Germinal center (tissue), 1 donor: ENCODE measurements around the gene TLR1.
"Not testable (repeated sequence)": the region's sequence is repeated elsewhere in the genome, so short reads cannot be mapped to it uniquely, and the experiment has no call there.

Experiments
- DNase-seq: peaks from one replicate; pipeline ENCODE4 v3.0.0; 2012; ENCODE audit warnings: mixed read lengths, low spot score

The TLR1 gene

DNA sequence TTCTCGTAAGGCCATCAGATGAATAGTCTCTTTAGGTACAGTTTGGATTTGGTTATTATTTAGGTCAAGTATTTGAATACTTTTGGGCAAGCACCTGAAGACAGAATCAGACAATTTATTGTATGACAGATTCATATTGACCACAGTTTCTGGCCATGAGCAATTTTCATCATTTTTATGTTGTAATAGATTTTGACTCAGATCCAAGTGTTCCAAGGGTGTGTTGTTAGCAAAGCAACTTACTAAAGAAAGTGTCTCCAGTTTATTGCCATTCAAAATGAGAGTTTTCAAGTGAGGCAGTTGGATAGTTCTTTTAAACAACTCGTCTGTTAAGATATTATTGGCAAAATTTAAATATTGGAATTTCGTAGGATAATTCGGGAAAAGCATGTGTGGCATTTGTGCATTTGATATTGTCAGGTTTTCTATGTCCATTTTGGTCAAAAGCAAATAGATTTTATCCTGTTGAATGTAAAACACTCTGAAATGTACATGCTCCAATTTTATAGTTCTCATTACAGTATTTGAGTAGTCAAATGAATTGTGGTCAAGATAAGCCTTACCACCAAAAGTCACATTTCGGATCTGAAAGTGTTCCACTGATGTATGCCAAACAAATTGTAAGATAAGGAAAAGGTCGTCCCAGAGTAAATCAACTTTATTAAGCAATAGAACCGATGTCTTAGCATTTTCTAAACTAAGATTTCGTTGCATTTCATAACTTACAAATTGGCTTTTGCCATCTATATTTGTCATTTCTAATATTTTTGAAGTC, 30.2 kb downstream of the TLR1 start:
- DNase-seq: no peak

DNA sequence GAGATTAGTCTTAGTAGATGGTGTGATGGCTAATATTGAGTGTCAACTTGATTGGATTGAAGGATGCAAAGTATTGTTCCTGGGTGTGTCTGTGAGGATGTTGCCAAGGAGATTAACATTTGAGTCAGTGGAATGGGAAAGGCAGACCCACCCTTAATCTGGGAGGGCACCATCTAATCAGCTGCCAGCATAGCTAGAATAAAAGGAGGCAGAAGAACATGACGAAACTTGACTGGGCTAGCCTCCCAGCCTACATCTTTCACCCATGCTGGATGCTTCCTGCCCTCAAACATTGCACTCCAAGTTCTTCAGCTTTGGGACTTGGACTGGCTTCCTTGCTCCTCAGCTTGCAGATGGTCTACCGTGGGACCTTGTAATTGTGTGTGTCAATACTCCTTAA, 34.3 kb downstream of the TLR1 start:
- not testable (repeated sequence) for DNase-seq

DNA sequence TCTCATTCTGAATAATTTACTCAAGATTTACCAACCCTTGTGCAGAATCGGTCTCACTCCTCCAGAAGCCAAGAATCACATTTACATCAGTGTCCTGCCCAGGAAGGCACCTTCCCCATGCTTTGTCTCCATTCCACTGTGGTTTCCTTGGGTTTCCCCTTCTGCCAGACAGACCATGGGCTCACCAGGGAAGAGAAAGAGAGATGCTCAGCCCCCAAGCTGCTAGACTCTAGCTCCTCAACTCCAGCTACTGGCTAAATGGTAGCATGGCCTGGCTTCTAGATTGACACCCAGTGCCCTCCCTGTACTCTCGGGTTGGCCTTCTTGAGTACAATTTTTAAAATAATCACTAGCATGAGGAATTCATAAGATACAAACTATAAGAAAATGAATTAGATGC, 34.7 kb downstream of the TLR1 start:
- DNase-seq: no peak

DNA sequence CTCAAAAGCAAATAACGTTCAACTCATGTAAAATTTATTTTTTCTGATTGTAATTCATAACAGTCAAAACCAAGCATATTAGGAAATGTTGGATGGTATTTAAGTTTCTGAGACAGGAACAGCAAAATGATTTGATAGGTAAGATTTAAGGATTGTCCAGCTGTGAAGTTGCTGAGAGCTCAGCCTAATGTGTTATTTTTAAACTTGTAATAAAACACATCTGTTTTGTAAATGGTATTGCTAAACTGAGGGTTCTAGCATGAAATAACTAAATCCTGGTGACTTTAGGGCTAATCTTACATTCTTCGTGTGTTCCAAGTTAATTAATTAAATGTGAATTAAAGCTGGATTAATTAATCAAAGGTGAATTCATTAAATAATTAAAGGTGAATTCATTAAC, 35.1 kb downstream of the TLR1 start:
- DNase-seq: no peak

- DNase-seq: no peak
Measured at GRCh38 chr4:38768968-38769394, 35.6 kb downstream of the TLR1 start.

GRCh38 chr4:38766940-38767339, 37.7 kb downstream of the TLR1 start:
- DNase-seq: not testable (repeated sequence)

GRCh38 chr4:38765382-38765781, 39.2 kb downstream of the TLR1 start:
- no peak for DNase-seq

DNA sequence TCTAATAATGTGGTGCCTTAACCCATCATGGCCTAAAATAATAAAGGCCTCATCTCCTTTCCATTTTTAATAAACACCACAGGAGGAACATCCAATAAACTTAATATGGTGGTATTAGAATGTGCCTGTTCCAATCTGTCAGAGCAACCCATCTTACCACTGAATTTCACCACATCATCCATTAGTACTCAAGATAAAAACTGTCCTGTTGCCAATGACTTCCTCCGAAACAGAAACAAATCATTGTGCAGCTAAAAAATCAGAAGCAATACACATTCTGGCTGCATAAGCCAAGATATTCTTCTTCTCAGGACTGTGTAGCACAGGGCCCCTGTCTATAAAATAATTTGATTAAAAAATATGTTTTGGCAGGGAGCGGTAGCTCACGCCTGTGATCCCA, 40.3 kb downstream of the TLR1 start:
- no peak for DNase-seq

DNA sequence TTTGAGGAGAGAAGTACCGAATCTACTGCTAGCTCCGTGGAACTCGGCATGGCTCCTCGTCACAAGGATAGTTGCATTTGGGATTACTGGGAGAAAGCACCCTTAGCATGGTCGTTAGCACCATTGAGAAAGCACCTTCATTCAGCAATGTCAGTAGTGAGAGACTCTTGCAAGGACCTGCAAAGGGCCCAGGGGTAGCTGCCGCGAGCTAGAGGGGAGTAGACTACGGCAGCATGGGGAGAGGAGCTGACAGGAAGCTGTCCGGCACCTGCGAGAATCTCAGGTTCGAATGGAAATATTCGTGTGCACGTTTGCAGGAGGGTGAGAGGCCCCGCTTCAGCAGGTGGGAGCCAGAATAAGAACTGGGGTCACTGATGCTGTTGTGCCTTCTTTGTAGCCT, 42.0 kb downstream of the TLR1 start:
- peak; percentile 74 for DNase-seq

- DNase-seq: no peak
Measured at GRCh38 chr4:38759790-38760122, 44.8 kb downstream of the TLR1 start.

- peak; percentile 57 for DNase-seq
Measured at GRCh38 chr4:38759113-38759789, 45.3 kb downstream of the TLR1 start.

DNA sequence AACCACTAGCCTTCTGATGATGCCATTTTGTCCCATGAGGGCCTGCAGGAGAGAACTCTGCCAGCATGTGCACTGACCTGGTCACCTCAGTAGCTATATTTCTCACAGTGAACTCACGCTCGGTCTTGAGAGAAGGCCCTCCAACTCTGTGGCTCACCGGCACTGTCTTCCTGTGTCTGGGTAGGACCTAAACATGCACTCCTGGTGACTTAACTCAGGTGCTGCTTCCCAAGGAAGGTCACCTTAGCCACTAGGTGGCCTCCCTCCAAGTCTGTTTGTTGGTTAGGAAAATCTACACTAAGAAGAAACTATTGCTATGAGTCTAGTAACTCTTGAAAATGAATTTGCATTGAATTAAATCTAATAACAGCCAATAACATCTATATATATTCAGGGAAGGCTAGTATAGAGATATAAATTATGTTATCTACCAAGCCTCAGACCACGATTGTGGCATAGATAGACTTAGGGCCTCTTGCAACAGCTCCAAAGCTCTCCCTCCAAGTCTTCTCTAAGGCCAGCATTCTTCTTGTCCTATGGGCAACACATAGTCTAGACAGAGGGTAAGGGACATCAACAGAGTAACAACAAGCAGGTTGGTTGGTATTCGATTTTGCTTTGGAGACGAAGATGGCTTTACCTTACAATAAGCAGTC, 46.5 kb downstream of the TLR1 start:
- DNase-seq: no peak

DNA sequence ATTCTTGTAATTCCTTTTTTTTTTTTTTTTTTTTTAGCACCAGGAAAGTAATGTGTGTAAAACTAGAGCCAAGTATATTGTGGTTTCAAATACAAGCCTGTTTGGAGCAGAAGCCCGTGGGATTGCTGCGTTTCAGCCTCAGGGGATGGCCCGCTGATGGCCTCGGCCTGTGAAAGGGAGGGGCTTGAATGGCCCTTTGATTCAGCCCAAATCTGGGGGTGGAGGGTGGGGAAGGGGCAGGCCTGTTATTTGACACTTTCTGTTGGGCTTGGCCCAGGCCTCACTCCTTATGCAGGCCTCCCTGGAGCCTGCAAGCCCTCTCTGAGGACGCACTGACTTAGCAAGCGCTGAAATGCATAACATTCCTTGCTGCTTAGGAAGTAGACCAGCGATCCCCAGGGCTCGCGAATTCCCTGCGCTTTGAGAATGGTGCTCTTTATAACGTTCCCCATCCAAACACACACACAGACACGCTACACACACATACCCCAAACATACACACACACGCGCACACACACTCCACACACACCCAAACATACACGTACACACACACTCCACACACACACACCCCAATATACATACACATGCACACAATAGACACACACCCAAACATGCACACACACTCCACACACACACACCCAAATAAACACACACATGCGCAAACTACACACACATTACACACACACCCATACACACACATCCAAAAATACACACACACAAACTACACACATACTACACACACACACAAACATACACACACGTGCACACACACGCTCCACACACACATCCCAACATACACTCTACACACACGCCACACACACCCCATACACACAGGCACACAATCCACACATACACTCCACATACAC, 51.4 kb downstream of the TLR1 start:
- no peak for DNase-seq

GRCh38 chr4:38752372-38752940, 52.1 kb downstream of the TLR1 start:
- no peak for DNase-seq

GRCh38 chr4:38751341-38752010, 53.1 kb downstream of the TLR1 start:
- no peak for DNase-seq

DNA sequence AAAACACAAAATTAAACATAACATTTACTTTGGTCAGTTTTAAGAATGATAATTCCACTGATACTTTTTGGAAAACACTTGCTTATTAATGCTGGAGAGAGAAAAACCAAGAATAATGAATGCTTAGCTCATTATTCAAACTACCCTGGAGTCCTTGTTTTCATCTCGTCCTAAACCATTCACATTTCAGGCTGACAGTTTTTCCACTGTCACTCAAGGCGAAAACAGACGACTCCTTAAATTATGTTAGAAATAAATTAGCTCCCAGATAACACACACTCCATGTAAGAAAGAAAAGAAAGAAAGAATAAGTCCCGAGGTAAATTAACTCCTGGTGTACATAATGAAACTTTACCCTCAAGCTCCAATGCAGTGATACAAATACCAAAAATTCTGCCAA, 55.3 kb downstream of the TLR1 start:
- DNase-seq: no peak

- DNase-seq: no peak
Measured at GRCh38 chr4:38747629-38748028, 57.0 kb downstream of the TLR1 start.
